ENCODE results near the gene TARDBP.
"Not testable (repeated sequence)": the region's sequence is repeated elsewhere in the genome, so short reads cannot be mapped to it uniquely, and the experiment has no call there.

TARDBP gene

GRCh38 chr1:11044086-11044848 lies 31.8 kb downstream of the TARDBP start:
- no peak for DNase-seq

DNA sequence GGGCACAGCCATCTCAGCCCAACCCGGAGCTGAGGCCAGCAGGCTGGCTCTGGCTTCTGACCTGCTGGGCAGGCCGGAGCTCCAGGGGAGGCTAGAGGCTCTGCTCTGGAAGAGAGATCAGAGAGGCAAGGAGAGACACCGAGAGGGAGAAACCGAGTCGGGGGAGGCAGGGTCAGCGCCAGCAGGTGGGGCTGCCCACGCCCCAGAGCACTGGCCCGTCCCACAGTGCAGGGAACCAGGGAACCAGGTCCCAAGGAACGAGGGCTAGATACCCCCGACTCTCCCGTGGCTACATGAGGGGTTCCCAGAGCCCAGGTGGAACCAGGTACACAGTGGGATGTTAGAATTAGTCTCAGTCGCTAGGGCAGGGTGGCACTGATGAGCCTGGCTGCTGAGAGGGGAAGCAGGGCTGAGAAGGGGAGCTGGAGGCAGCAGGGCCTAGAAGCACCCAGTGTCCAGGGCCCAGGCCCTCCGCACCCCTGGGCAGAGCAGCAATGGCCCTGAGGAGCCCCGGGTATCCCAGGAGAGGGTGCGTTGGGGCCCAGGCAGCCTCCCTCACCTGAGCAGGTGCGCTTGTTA lies 32.5 kb downstream of the TARDBP start:
- no peak for DNase-seq

DNA sequence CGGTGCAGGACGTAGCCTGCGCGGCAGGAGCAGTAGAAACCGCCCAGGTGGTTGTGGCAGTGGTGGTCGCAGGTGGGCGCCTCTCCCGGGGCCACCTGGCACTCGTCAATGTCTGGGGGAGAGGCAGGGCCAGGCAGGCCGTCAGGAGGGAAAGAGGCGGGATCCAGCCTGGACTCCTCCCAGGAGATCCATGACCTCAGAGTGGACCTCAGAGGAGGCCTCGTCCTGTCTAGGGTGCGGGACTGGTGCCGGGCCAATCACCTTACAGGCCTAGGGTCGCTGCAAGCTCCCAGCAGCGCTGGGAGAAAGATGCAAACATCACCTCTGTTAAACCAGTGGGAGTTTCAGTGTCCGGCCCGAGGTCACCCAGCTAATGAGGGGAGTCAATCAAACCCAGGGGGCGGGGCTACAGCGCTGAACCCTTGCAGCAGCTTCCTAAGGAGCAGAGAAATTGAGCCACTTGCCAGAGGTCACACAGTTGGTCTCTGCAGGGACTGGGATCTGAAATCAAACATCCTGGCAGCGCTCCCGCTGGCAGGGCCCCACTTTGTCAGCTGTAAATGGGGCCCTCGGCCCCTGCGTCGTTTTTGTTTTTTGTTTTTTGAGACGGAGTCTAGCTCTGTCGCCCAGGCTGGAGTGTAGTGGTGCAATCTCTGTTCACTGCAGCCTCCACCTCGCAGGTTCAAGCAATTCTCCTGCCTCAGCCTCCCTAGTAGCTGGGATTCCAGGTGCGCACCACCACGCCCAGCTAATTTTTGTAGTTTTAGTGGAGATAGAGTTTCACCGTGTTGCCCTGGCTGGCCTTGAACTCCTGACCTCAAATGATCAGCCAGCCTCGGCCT lies 33.2 kb downstream of the TARDBP start:
- no peak for DNase-seq

GRCh38 chr1:11046270-11046566 lies 33.8 kb downstream of the TARDBP start:
- no peak for DNase-seq

DNA sequence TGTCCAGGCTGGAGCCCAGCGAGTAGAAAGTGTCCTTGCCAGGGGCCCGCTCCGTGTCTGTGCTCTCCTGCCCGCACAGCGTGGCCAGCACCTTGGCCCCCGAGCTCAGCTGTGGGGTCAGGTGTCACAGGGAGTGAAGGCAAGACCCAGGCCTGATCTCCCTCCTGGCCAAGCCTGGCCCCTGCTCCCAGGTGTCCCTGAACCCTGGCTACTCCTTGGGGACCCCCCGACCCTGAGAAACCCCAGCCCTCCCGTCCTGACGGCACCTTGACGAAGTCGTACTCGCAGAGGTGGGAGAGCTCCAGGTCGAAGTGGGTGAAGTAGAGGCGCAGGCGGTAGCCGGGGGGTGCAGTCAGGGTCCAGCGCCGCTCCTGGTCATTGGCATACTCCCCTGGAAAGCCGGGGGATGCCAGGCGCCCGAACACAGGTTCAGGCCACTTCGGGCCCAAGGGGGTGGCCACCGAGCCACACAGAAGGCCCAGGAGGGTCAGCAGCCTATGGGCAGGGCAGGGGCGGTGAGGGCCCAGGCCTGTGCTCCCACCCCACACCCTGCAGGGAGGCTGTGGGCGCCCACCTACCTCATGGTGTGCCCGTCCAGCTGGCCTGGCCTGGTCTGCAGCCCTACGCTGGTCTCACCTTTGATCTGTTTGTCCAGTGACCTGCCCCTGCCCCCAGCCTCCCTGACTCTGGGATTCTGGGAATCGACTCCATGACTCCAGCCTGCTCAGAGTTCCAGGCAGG lies 34.3 kb downstream of the TARDBP start, which contains the start of gene MASP2:
Gene MASP2, minus strand, starts transcription at position 615 of the 741 bp plus-strand sequence. Its CDS starts 32 bp downstream, at position 583.
- DNase-seq = no peak

DNA sequence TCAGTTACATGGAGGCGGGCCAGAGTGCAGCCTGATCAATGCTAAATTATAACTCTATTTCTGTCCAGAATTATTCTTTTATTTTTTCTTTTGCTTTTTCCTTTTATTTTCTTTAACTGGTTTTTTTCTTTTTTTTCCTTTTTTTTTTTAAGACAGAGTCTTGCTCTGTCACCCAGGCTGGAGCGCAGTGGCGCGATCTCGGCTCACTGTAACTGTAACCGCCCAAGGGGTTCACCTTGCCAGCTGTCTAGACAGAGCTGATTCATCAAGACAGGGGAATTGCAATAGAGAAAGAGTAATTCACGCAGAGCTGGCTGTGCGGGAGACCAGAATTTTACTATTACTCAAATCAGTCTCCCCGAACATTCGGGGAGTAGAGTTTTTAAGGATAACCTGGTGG lies 38.7 kb downstream of the TARDBP start:
- not testable (repeated sequence) for DNase-seq

DNA sequence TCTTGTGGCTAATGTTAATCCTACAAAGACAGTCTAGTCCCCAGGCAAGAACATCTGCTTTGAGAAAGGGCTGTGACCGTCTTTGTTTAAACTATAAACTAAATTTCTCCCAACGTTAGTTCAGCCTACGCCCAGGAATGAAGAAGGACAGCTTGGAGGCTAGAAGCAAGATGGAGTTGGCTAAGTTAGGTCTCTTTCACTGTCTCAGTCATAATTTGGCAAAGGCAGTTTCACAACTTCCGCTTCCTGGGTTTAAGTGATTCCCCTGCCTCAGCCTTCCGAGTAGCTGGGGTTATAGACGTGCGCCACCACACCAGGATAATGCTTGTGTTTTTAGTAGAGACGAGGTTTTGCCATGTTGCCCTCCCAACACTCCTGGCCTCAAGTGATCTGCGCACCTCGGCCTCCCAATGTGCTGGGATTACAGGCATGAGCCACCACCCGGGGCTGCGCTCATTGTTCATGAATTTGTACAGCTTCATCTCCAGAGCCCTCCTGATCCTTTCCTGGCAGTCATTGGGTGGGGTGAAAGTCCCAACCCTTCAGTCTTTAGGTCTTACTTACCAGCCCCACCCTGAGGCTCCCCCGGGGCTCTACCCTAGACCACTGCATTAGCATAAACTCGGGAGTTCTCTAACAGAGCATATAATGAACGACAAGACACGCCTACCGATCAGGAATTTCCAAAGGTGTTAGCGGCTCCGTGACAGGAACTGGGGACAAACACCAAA lies 39.5 kb downstream of the TARDBP start:
- peak; percentile 39 for DNase-seq

- no peak for DNase-seq
Observed at GRCh38 chr1:11052839-11053757, 40.6 kb downstream of the TARDBP start.

GRCh38 chr1:11053758-11054137 lies 41.3 kb downstream of the TARDBP start:
- no peak for DNase-seq

DNA sequence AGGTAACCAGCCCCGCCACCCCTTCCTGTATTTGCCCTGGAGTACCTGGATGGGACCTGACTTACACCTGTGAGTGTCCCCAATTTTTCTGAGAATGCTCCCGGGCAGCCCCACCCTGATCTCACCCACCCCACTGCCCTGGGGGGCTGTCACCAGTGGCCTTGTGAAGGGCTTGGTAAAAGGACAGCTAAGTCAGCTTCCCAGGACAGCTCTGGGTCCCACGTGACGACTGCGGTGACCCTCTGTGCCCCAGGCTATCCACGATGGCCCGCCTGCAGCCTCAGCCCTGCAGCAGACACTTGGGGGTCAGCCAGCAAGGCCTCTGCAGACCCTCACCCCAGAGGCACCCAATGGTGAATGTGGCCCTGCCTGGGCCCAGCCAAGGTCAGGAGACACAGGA lies 41.7 kb downstream of the TARDBP start:
- no peak for DNase-seq

DNA sequence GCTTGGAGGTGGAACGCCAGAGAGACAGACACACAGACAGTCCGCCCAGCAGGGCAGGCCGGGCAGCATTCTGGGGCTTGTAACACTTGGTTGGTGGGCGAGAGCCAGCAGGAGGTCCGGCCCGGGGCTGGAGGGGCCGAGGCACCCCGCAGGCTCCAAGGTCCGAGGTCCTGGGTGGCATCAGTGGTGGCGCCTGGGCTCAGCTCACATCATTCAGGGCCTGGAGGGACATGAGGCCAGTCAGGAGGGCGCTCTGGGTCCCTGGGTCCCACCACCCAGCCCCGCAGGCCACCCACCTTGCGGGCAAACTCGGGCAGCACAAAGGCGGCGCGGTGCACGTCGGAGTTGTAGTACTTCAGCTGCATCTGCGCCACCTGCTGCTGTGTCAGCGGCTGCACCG lies 42.2 kb downstream of the TARDBP start:
- no peak for DNase-seq

DNA sequence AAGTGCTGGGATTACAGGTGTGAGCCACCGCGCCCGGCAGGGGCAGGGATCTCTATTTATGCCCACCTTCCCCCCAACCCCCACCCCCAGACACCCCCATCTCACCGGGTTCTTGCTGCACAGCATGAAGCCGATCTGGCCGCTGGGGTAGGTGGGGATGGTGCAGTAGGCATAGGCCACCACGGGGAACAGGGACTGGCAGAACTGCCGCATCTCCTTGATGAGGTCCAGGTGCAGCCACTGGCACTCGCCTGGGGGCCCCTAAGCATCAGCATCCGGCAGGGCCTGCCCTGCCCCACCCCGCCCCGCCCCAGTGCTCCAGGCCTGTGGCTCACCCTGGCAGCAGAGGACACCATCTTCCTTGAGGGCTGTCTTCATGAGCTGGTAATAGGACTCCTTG lies 43.2 kb downstream of the TARDBP start:
- no peak for DNase-seq

DNA sequence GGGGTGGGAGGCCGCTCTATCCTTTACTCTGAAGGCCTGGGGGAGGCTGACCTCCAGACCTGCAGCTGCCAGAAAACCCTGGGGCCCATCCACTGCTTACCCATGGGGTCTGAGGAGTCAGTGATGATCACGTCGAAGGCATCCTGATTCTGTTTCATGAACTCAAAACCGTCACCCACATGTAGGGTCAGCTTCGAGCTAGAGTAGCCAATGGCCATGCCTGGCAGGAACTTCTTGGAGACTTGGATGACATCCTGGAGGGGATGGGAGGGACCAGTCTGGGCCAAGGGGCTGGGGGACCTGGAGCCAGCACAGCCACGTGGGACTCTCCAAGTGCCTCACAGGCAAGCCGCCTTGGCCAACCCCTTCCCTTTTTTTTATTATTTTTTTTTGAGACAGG lies 44.0 kb downstream of the TARDBP start:
- DNase-seq = no peak

DNA sequence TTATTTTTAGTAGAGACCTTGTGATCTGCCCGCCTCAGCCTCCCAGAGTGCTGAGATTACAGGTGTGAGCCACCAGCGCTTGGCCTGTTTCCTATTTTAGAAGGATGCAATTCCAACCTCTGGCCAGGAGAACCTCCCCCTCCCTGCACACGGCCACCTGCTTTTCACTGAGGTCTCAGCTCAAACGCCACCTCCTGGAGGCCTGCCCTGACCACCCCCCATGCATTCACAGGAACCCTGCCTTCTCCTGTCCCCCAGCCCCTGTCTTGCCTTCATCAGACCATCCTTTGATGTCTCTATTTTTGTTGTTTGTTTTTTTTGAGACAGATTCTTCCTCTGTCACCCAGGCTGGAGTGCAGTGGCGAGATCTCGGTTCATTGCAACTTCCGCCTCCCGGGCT lies 45.0 kb downstream of the TARDBP start:
- no peak for DNase-seq

- no peak for DNase-seq
Observed at GRCh38 chr1:11058026-11058425, 45.6 kb downstream of the TARDBP start.

GRCh38 chr1:11058595-11059154 lies 46.2 kb downstream of the TARDBP start:
- no peak for DNase-seq

- no peak for DNase-seq
Observed at GRCh38 chr1:11059155-11059967, 46.9 kb downstream of the TARDBP start.

DNA sequence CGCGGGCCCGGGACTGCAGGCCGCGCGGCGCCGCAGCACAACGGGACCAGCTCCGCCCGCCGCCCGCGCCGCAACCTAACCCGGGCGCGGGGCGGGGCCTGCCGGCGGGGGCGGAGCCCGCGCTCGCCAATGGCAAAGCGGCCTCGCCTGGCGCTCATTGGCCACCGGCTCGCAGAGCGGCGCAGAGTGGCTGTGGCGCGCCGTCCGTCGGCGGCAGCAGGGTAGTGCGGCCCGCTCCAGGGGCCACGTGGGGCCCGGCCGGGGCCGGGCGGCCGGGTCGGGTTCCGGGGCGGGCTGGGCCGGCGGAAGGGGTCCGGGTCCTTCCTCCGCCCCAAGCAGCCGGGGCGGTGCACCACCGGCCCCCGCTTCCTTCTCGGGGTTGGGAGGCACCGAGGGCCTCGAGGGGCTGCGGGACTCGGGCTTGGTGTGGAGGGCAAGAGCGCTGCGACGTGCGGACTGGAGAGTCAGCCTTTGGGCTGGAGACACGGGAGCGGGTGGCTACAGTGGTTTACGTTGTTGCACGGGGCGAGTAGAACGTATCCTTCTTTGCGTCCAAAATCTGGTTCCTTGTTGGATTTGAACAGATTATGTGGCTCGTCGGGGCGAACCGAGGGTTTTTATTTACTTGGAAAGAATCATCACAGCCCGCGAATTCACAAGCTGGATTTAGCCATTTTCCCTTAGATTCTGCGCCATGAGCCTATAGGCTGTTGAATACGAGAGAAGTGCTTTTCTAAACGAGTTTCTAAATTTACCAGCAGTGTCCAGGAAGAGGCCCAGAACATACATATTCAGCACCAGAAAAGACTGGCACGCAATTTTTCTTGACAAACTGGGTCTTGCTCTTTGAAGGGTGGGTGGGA lies 47.7 kb downstream of the TARDBP start, which contains the start of gene SRM:
Gene SRM, minus strand, starts transcription at position 51 of the 863 bp plus-strand sequence. CDS start 75 bp downstream, outside the sequence.
- DNase-seq = peak; percentile 92
